HG03045 (cell line): ENCODE measurements around the gene GPM6B.
"Not testable (repeated sequence)": the region's sequence is repeated elsewhere in the genome, so short reads cannot be mapped to it uniquely, and the experiment has no call there.

Source experiments
- ATAC-seq: cut with Tn5 transposase; IDR thresholded peaks from one replicate; pipeline ENCODE4 v1.9.1; 2021; ENCODE audit warnings: mild to moderate bottlenecking, moderate library complexity; ENCODE audit not compliant: unreplicated experiment

The GPM6B gene

GRCh38 chrX:13732246-13733067 is 84.4 kb downstream of the GPM6B start:
- no peak for ATAC-seq

- not testable (repeated sequence) for ATAC-seq
These were observed 86.4 kb downstream of the GPM6B start for GRCh38 chrX:13730523-13730922.

GRCh38 chrX:13726583-13726982 is 90.3 kb downstream of the GPM6B start:
- not testable (repeated sequence) for ATAC-seq

- ATAC-seq, result not testable (repeated sequence)
These were observed 92.0 kb downstream of the GPM6B start for GRCh38 chrX:13724878-13725277.

GRCh38 chrX:13721819-13722519 is 94.9 kb downstream of the GPM6B start:
- ATAC-seq, result no peak

- ATAC-seq, result no peak
These were observed 95.5 kb downstream of the GPM6B start for GRCh38 chrX:13721371-13721770.
